ENCODE measurements around the gene SLC44A5. TPM values are rescaled to one million over a fixed set of nuclear protein-coding genes. Genes with fewer than 3 reads are reported as not detected.

The SLC44A5 gene
- total RNA-seq, 2 experiments from 2014 or later = 0.34 to 0.40 TPM

DNA sequence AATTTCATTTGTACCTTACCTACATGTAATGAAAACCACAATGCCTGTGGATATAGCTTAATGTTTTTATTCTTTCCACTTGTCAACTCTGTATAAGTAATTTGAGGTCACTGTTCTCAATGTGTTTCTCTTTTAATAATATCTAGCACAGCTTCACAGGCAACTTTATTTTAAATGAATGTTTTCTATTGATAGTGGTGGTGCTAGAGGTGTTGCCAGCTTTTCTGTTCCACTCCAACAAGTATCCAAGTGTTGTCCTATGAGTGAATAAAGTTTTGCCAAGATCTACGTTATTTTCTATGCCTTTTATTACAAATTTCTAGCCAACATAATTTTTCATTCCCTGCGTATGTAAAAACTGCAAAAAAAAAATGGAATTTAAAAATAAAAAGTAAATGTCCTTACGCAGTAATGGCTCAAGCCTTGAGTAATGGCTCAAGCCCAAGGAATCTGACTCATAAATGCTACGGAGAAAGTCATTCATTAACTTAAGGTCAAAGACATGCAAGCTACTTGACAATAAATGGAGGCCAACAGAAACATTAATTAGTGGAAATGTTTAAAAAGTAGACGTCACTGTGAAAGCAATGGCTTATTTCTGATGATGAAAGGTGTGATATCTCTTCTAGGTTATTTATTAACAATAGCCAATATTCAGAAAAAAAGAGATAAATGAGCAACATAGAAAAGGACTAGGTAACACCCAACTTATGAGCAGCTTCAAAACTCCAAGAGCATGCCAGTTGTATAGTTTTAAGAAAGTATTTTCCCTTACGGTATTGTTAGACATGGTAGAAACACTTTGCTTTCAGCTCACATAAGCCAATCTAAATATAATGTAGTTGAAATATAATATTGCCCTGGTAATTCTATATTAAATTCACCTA, 71.4 kb downstream of the SLC44A5 start:
- intact Hi-C loops (cut with micrococcal nuclease) = no loop called here

DNA sequence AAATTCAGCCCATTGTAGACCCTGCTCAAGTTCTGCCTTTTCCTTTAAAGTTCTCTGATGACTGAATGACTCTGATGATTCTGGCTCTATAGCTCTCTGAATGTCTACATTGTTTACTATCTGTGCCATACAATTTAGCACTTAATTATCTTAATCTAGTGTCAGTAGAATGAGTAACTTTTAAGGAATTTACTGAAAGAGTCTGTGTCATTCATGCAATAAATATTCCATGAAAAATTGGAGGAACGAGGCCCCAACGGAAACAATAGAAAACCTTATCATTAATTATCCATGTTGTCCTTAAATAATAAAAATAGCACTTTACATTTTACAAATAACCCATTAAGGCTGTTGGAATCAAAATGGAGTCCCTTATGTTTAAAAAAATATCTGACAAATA, 77.8 kb downstream of the SLC44A5 start:
- no peak overlapping the region for H3K27ac Mint-ChIP-seq
- no peaks in the 10 kb centered on the region for H3K9me3 Mint-ChIP-seq
- peaks cover 1% of the 10 kb centered on the region for H3K27me3 Mint-ChIP-seq
- no peak overlapping the region for H3K4me3 Mint-ChIP-seq
- ChIA-PET POLR2A (no interaction called here), CTCF (no interaction called here)
- H3K4me1 Mint-ChIP-seq (ENCODE audit: low read depth) = no peaks in the 10 kb centered on the region
- DNase-seq = no peak
- intact Hi-C loops (cut with micrococcal nuclease) = no loop called here
- H3K36me3 Mint-ChIP-seq = no peaks in the 10 kb centered on the region

More for the DNA sequence above, 71.4 kb downstream of the SLC44A5 start:
- CTCF ChIA-PET = no interaction called here
- H3K4me3 Mint-ChIP-seq = no peak overlapping the region
- no peak for DNase-seq
- POLR2A ChIA-PET = no interaction called here
- H3K36me3 Mint-ChIP-seq = no peaks in the 10 kb centered on the region
- H3K9me3 Mint-ChIP-seq = no peaks in the 10 kb centered on the region
- H3K27me3 Mint-ChIP-seq = no peaks in the 10 kb centered on the region
- H3K27ac Mint-ChIP-seq = no peak overlapping the region
- no peaks in the 10 kb centered on the region for H3K4me1 Mint-ChIP-seq (ENCODE audit: low read depth)

DNA sequence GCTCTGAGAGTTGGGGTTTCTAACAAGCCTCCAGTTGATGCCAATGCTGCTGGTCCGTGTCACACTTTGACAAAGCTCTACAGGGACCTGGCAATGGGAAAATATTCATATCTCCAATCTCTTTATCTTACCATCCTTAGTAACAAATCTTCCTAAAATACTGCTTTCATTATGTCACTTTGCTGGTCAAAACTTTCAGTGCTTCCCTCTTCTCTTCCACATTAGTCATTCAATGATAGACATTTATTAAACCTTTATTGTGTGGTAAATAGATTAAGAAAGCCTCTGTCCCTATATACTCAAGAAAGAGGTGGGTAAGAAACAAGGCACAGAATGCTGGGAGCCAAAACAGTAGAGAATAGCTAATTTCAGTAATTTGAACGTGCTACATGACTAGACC, 79.3 kb downstream of the SLC44A5 start:
- no peak for DNase-seq
- no peak overlapping the region for H3K4me3 Mint-ChIP-seq
- no peaks in the 10 kb centered on the region for H3K4me1 Mint-ChIP-seq (ENCODE audit: low read depth)
- intact Hi-C loops (cut with micrococcal nuclease) = no loop called here
- no peaks in the 10 kb centered on the region for H3K9me3 Mint-ChIP-seq
- CTCF ChIA-PET = no interaction called here
- H3K36me3 Mint-ChIP-seq = no peaks in the 10 kb centered on the region
- no peak overlapping the region for H3K27ac Mint-ChIP-seq
- H3K27me3 Mint-ChIP-seq = peaks cover 1% of the 10 kb centered on the region
- POLR2A ChIA-PET = no interaction called here

DNA sequence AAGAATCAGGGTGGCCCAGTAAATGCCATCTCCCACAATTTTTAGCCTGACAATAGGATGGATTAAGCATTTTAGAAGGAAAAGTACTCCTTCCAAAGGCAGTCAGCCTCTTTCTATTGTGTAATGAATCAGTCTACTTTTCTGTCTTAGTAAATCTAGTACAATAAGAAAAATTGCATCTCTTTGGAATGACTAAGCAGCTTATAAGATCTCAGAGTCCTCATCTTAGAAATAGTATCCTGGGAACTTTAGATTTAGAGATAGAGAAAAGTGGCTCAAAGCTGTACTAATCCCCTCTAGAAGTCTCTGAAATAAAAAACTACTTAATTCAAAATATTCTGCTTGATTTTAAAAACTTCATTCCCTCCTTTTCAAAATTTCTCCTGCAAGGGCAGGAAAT, 81.4 kb downstream of the SLC44A5 start:
- POLR2A ChIA-PET = no interaction called here
- CTCF ChIA-PET = no interaction called here
- intact Hi-C loops (cut with micrococcal nuclease) = no loop called here
- no peaks in the 10 kb centered on the region for H3K36me3 Mint-ChIP-seq
- H3K27me3 Mint-ChIP-seq = peaks cover 4% of the 10 kb centered on the region
- no peaks in the 10 kb centered on the region for H3K4me1 Mint-ChIP-seq (ENCODE audit: low read depth)
- no peak overlapping the region for H3K27ac Mint-ChIP-seq
- no peaks in the 10 kb centered on the region for H3K9me3 Mint-ChIP-seq
- H3K4me3 Mint-ChIP-seq = no peak overlapping the region
- DNase-seq = no peak

DNA sequence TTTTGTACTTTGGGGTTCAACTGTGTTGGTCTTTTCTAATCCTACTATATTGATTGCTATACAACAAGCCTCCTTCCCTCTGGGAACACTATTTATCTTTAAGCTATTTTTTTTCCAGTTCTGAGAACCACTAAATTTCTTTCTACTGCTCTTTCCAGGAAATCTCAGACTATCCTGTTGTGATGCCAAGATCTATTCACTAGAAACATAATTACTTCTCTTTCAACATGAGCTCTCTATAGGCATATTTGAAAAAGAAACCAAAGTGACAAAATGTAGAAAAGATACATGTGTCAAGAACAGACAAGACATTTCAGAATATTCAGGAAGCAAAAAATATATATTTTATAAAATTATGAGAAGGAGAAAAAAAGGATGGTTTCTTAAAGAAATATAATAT, 82.9 kb downstream of the SLC44A5 start:
- peaks cover 4% of the 10 kb centered on the region for H3K27me3 Mint-ChIP-seq
- DNase-seq = no peak
- ChIA-PET CTCF (no interaction called here), POLR2A (no interaction called here)
- no peak overlapping the region for H3K4me3 Mint-ChIP-seq
- H3K9me3 Mint-ChIP-seq = no peaks in the 10 kb centered on the region
- intact Hi-C loops (cut with micrococcal nuclease) = no loop called here
- H3K36me3 Mint-ChIP-seq = no peaks in the 10 kb centered on the region
- no peak overlapping the region for H3K27ac Mint-ChIP-seq
- no peaks in the 10 kb centered on the region for H3K4me1 Mint-ChIP-seq (ENCODE audit: low read depth)

DNA sequence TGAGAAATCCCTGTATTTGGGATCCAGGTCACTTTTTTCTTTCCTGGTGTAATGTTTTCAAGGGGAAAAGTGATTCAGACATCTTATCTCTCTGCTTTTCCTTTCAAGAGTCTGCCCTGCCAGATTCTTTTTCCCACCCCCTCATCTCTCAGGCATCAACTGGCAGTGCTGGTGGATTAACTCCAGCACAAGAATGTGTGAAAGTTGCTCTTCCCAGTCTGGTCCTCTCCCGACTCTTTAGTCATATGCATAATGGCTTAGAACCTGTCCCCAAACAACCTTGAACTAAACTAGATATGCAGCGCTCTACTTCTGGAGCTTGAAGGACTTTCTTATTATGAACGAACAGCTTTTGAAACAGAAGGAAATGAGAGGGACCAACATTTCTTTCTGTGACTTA, 88.5 kb downstream of the SLC44A5 start:
- ChIA-PET CTCF (no interaction called here), POLR2A (no interaction called here)
- DNase-seq = no peak
- Mint-ChIP-seq H3K4me3 (no peak overlapping the region), H3K9me3 (no peaks in the 10 kb centered on the region), H3K27me3 (peaks cover 5% of the 10 kb centered on the region), H3K36me3 (no peaks in the 10 kb centered on the region), H3K4me1 (ENCODE audit: low read depth) (no peaks in the 10 kb centered on the region), H3K27ac (no peak overlapping the region)
- intact Hi-C loops (cut with micrococcal nuclease) = no loop called here

DNA sequence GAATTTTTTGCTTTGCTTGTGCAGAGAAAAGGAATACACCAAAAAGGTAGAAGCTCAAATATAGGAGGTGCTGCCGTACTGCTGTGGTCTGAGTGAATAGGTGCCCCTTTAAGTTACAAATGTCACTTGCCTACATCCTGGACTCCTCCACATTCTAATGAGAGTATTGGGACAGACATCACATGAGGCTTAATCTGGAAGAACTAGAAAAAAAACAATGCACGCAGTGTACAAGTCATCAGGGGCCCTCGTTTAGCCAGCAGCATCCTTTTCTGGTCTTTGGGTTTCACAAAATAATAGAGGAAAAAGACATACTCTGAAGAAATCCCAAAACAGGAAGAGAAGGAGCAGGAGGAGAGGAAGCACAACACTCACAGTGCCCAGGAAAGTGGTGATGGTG, 89.3 kb downstream of the SLC44A5 start:
- ChIA-PET CTCF (no interaction called here), POLR2A (no interaction called here)
- intact Hi-C loops (cut with micrococcal nuclease) = no loop called here
- Mint-ChIP-seq H3K27me3 (peaks cover 6% of the 10 kb centered on the region), H3K36me3 (no peaks in the 10 kb centered on the region), H3K27ac (no peak overlapping the region), H3K4me1 (ENCODE audit: low read depth) (no peaks in the 10 kb centered on the region), H3K9me3 (no peaks in the 10 kb centered on the region), H3K4me3 (no peak overlapping the region)
- no peak for DNase-seq

DNA sequence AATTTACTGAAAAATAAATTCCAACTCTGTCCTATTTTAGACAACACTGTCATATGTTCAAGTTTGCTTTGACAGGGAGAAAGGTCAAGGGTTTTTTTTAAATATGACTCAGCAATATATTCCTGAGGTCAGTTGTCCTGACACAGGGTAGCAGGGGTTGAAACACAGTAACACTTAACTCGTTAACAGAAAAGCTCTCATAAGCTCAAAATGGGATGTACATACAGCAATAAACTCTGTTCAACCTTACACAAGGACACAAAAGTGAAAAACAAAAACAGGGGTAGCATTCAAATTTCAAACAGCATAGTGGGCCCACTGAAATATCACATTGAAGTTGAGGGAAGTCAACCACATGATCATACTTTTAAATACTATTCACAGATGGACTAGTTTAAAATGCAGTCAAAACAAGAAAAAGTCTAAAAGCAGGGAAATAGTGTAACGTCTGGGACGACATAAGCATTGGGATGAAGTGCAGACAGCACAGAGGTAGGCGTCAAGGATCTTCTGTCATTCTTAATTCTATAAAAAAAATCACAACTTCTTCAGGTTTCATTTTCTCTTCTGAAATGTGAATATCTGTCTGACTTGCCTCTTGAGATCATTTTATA, 89.9 kb downstream of the SLC44A5 start:
- no peak overlapping the region for H3K4me3 Mint-ChIP-seq
- H3K4me1 Mint-ChIP-seq (ENCODE audit: low read depth) = no peaks in the 10 kb centered on the region
- H3K9me3 Mint-ChIP-seq = no peaks in the 10 kb centered on the region
- no peak overlapping the region for H3K27ac Mint-ChIP-seq
- no peaks in the 10 kb centered on the region for H3K36me3 Mint-ChIP-seq
- intact Hi-C loops (cut with micrococcal nuclease) = no loop called here
- ChIA-PET CTCF (no interaction called here), POLR2A (no interaction called here)
- H3K27me3 Mint-ChIP-seq = peaks cover 5% of the 10 kb centered on the region
- no peak for DNase-seq

DNA sequence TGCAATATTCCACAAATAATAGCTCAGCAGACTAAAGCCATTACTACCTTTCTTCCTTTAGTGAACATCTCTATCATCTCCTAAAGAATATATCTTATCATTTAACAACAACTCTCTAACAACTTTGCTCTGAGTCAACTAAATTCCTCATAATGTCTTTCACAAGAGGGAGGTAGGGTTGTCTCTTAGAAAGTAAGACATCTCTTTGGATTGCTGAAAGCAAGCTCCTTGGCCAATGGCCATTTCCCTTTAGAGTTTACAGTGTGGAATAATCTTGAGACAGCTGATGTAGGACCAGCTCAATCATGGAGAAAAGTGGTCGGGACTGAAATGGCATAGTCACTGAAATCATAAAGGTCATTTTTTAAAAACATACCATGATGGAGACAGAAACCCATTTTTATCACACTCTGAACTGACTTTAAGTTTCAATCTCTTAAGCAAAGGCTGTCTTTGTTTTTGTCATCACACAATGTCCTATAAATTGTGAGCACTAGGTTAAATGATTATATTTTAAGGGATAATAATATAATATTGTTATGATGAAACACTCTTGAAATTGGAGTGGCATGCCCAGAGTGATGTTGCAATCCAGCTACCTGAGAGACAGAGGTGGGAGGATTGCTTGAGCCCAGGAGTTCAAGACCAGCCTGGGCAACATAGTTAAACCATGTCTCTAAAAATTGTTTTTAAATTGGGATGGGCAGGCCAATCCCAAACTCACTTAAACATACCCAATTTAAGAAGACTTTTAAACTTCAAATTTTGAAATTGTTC, 91.1 kb downstream of the SLC44A5 start:
- H3K9me3 Mint-ChIP-seq = no peaks in the 10 kb centered on the region
- DNase-seq = no peak
- H3K4me3 Mint-ChIP-seq = no peak overlapping the region
- CTCF ChIA-PET = no interaction called here
- H3K27ac Mint-ChIP-seq = no peak overlapping the region
- POLR2A ChIA-PET = no interaction called here
- no peaks in the 10 kb centered on the region for H3K4me1 Mint-ChIP-seq (ENCODE audit: low read depth)
- H3K27me3 Mint-ChIP-seq = peaks cover 4% of the 10 kb centered on the region
- H3K36me3 Mint-ChIP-seq = no peaks in the 10 kb centered on the region
- intact Hi-C loops (cut with micrococcal nuclease) = no loop called here

DNA sequence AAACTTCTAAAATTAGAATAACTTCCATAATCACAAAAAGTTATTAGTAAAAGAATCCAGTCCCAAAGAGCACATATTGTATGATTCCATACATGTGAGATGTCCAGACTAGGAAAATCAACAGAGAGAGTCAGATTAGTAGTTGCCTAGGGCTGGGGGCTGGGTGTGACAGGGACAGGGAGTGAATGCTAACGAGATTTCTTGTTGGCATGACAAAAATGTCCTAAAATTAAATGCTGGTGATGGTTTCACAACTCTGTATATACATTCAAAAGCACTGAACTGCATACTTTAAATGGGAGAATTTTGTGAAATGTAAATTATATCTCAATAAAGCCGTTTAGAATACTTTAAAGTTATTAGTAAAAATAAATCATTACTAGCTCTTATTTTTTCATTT, 92.2 kb downstream of the SLC44A5 start:
- POLR2A ChIA-PET = no interaction called here
- no peak for DNase-seq
- Mint-ChIP-seq H3K4me1 (ENCODE audit: low read depth) (no peaks in the 10 kb centered on the region), H3K4me3 (no peak overlapping the region), H3K9me3 (no peaks in the 10 kb centered on the region), H3K27me3 (peaks cover 4% of the 10 kb centered on the region), H3K27ac (no peak overlapping the region), H3K36me3 (no peaks in the 10 kb centered on the region)
- CTCF ChIA-PET = no interaction called here
- intact Hi-C loops (cut with micrococcal nuclease) = no loop called here

DNA sequence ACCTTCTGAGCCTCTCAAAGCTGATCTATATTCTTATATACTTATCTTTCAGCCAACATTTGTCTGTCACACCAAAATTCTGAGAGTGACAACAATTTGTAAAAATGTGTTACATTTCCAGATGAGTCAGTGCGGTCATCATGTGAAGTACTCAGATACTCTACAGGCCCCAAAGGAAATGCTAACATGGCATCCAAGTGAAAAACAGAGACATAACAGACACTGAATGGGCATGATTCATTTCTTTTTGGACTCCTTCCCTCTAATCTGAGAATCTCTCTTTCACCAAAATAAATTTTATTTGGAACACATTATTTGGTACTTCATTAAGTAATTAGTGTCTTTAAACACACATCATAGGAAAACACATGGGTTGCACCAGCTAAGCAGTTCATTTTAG, 96.6 kb downstream of the SLC44A5 start:
- Mint-ChIP-seq H3K27me3 (peaks cover 2% of the 10 kb centered on the region), H3K4me1 (ENCODE audit: low read depth) (no peaks in the 10 kb centered on the region)
- CTCF ChIA-PET = no interaction called here

DNA sequence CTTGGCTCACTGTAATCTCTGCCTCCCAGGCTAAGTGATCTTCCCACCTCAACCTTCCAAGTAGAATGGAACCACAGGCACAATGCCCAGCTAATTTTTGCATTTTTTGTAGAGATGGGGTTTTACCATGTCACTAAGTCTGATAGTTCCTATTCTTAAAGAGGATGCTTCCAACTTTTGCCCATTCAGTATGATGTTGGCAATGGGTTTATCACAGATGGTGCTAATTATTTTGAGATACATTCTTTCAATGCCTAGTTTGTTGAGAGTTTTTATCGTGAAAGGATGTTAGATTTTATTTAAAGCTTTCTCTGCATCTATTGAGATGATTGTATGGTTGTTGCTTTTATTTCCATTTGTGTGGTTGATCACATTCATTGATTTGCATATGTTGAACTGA, 103.9 kb downstream of the SLC44A5 start:
- Mint-ChIP-seq H3K4me1 (ENCODE audit: low read depth) (no peaks in the 10 kb centered on the region), H3K27me3 (peaks cover 3% of the 10 kb centered on the region), H3K9me3 (no peaks in the 10 kb centered on the region), H3K4me3 (no peak overlapping the region), H3K27ac (no peak overlapping the region), H3K36me3 (no peaks in the 10 kb centered on the region)
- ChIA-PET POLR2A (no interaction called here), CTCF (no interaction called here)
- intact Hi-C loops (cut with micrococcal nuclease) = no loop called here
- no peak for DNase-seq

More for the DNA sequence above, 96.6 kb downstream of the SLC44A5 start:
- POLR2A ChIA-PET = no interaction called here
- H3K4me3 Mint-ChIP-seq = no peak overlapping the region
- no peaks in the 10 kb centered on the region for H3K9me3 Mint-ChIP-seq
- intact Hi-C loops (cut with micrococcal nuclease) = no loop called here
- no peak overlapping the region for H3K27ac Mint-ChIP-seq
- no peaks in the 10 kb centered on the region for H3K36me3 Mint-ChIP-seq
- no peak for DNase-seq
